Thyroid gland (tissue), 4 donors: ENCODE results near the gene LSM5. TPM values are rescaled to one million over a fixed set of nuclear protein-coding genes. Genes with fewer than 3 reads are reported as not detected.

Source experiments
- DNase-seq, 2 donors: peaks; one replicate each; pipeline ENCODE4 v3.0.0-alpha.2; 2019
- H3K27ac ChIP-seq, 3 donors: fragments of 200-600 bp; sonication (generic); 1 replicate in 2 of 3; 2 replicates in 1 of 3; pipeline ENCODE4 v1.5.1; 2016 to 2019; ENCODE audit warnings: mild to moderate bottlenecking in 1 of 3, moderate library complexity in 1 of 3
- H3K27me3 ChIP-seq: fragments of 200-600 bp; sonication (generic); one replicate; pipeline ENCODE4 v1.5.1; 2019
- H3K36me3 ChIP-seq, 2 donors: fragments of 200-600 bp; sonication (generic); one replicate each; pipeline ENCODE4 v1.5.1; 2016 to 2019
- H3K4me1 ChIP-seq, 2 donors: fragments of 200-600 bp; sonication (generic); one replicate each; pipeline ENCODE4 v1.5.1; 2017 to 2019
- H3K4me3 ChIP-seq, 3 donors: fragments of 200-600 bp; sonication (generic); replicated peaks in 1 of 3; 1 replicate in 2 of 3; 2 replicates in 1 of 3; pipeline ENCODE4 v1.5.1; 2016; ENCODE audit warnings: mild to moderate bottlenecking in 1 of 3
- H3K9me3 ChIP-seq: fragments of 200-600 bp; sonication (generic); one replicate; pipeline ENCODE4 v1.5.1; 2017
- POLR2A ChIP-seq, 2 donors: fragments of 450-650 bp; IDR thresholded peaks; one replicate each; pipeline ENCODE4 v1.6.1; 2017; ENCODE audit warnings: antibody characterized with exemption in 2 of 2, mild to moderate bottlenecking in 2 of 2, moderate library complexity in 1 of 2
- WGBS, 2 donors: methylation state at CpG; one replicate each; pipeline ENCODE4 v1.1.5; 2017; 5-methylcytosine and 5-hydroxymethylcytosine counted together
- intact Hi-C: fragments of 100-400 bp; cut with DNase I; formaldehyde crosslinking; loops from one replicate; pipeline ENCODE4 v1.15.1; 2023
- total RNA-seq, 4 donors: library from RNA; depleted of rRNA; stranded (reverse); fragments of >200 nt; gene quantifications; one replicate each; pipeline ENCODE4 v1.2.3, GENCODE V29; 2016
- TF ChIP-seq, protein P1 (sequence below), 6 experiments: fragments of 200-600 bp in 3 of 6; fragments of 450-650 bp in 3 of 6; sonication (generic) in 3 of 6; IDR thresholded peaks; one replicate each; pipeline ENCODE4 v1.5.1; 2016 to 2019; ENCODE audit warnings: antibody characterized with exemption in 6 of 6, mild to moderate bottlenecking in 2 of 6, inconsistent platforms in 1 of 6, moderate library complexity in 1 of 6

Gene LSM5
- total RNA-seq, 4 donors from 2014 or later = 26.4 to 94.6 (median 51.0) TPM

DNA sequence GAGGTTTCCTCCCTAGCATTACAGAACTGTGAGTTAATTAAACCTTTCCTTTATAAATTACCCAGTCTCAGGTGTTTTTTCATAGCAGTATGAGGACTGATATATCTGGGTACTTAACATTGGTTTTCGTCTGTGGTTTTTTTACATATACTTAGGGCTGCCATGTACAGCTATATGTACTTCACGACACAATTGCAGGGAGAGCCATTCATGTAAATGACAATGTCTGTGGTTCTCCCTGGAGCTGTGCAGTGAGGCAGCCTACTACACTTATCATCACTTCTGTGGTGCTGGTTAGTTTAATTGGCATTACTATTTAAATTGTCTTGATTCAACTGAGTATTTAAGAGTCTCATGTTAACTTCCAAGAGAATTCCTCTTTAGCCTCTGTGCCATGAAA, 45.8 kb upstream of the LSM5 start:
- Histone ChIP-seq H3K27me3 (no peaks in the 10 kb centered on the region), H3K36me3 (no peaks in the 10 kb centered on the region), H3K27ac (no peak overlapping the region), H3K9me3 (no peaks in the 10 kb centered on the region), H3K4me3 (no peak overlapping the region), H3K4me1 (peaks cover 7 to 14% of the 10 kb centered on the region in 2 donors)
- TF ChIP-seq, protein P1, sequence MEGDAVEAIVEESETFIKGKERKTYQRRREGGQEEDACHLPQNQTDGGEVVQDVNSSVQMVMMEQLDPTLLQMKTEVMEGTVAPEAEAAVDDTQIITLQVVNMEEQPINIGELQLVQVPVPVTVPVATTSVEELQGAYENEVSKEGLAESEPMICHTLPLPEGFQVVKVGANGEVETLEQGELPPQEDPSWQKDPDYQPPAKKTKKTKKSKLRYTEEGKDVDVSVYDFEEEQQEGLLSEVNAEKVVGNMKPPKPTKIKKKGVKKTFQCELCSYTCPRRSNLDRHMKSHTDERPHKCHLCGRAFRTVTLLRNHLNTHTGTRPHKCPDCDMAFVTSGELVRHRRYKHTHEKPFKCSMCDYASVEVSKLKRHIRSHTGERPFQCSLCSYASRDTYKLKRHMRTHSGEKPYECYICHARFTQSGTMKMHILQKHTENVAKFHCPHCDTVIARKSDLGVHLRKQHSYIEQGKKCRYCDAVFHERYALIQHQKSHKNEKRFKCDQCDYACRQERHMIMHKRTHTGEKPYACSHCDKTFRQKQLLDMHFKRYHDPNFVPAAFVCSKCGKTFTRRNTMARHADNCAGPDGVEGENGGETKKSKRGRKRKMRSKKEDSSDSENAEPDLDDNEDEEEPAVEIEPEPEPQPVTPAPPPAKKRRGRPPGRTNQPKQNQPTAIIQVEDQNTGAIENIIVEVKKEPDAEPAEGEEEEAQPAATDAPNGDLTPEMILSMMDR (IDR thresholded peaks at IDR 0.05) = no peak
- TF ChIP-seq POLR2A (IDR thresholded peaks at IDR 0.05) = no peak
- intact Hi-C loops = no loop called here
- 95 to 97% methylated on average over 2 of the region's 2 CpGs for WGBS, 2 donors
- DNase-seq = no peak

- no peaks in the 10 kb centered on the region for H3K36me3 ChIP-seq
- H3K9me3 ChIP-seq = no peaks in the 10 kb centered on the region
- no peak overlapping the region for H3K27ac ChIP-seq
- WGBS, 2 donors = 93 to 94% methylated on average over 4 of the region's 4 CpGs
- intact Hi-C loops = no loop called here
- H3K4me1 ChIP-seq = peaks cover 14 to 18% of the 10 kb centered on the region in 2 donors
- H3K4me3 ChIP-seq = no peak overlapping the region
- H3K27me3 ChIP-seq = no peaks in the 10 kb centered on the region
- no peak for DNase-seq
- TF ChIP-seq POLR2A (IDR thresholded peaks at IDR 0.05) = no peak
These were observed 45.1 kb upstream of the LSM5 start for GRCh38 chr7:32535162-32535702.

DNA sequence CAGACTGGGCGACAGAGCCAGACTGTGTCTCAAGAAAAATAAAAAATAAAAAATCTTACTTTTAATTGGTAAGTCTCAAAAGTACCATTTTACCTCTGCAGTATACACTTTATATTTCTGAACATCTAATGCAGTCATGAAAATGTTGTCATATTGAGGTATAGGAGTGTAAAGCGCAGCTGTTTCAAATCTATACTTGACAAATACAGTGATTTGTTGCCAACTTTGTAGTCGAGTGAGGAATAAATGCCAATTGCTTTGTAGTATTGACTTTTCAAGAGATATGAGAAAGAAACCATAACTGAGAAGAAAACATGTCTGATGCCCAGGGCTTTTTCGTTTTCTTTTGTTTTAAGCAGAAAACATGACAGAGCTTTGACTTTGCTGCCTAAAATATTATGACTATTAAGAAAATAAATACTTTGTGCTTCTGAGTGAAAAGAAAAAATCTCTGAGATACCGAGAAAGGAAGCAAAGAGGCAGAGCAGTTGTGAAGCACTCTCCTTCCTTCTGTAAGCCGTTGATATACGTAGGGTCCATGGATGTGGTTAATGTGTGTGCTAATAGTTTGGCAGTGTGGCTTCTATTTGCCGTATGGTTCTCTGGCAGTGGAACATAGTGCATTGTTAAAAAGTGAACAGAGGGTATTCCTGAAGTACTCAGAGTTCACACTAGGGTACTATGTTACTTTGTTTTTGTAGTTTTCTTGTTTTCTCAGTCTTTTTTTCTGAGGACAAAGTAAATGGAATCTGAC, 43.3 kb upstream of the LSM5 start:
- DNase-seq = no peak
- no peak for TF ChIP-seq POLR2A (IDR thresholded peaks at IDR 0.05)
- TF ChIP-seq, protein P1 (IDR thresholded peaks at IDR 0.05) = no peak
- H3K27me3 ChIP-seq = no peaks in the 10 kb centered on the region
- no peak overlapping the region for H3K27ac ChIP-seq
- peaks cover 14 to 18% of the 10 kb centered on the region in 2 donors for H3K4me1 ChIP-seq
- 71 to 83% methylated on average over 8 of the region's 8 CpGs for WGBS, 2 donors
- intact Hi-C loops = no loop called here
- H3K9me3 ChIP-seq = no peaks in the 10 kb centered on the region
- no peaks in the 10 kb centered on the region for H3K36me3 ChIP-seq
- no peak overlapping the region for H3K4me3 ChIP-seq

DNA sequence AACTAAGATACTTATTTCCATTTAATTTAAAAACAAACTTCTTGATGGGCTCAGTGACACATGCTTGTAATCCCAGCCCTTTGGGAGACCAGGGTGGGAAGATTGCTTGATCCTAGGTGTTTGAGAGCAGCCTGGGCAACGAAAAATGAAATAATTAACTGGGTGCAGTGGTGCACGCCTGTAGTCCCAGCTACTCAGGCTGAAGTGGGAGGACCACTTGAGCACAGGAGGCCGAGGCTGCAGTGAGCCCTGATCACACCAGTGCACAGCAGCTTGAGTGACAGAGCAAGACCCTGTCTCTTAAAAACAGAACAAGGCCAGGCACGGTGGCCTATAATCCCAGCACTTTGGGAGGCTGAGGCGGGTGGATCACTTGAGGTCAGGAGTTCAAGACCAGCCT, 42.5 kb upstream of the LSM5 start:
- Histone ChIP-seq H3K4me1 (peaks cover 14 to 18% of the 10 kb centered on the region in 2 donors), H3K9me3 (no peaks in the 10 kb centered on the region), H3K36me3 (no peaks in the 10 kb centered on the region), H3K27me3 (no peaks in the 10 kb centered on the region), H3K4me3 (no peak overlapping the region), H3K27ac (no peak overlapping the region)
- WGBS, 2 donors = 40 to 43% methylated on average over 5 of the region's 5 CpGs
- intact Hi-C loops = no loop called here
- no peak for TF ChIP-seq POLR2A (IDR thresholded peaks at IDR 0.05)
- TF ChIP-seq, protein P1 (IDR thresholded peaks at IDR 0.05) = no peak
- peak; percentile 66 to 81 for DNase-seq

DNA sequence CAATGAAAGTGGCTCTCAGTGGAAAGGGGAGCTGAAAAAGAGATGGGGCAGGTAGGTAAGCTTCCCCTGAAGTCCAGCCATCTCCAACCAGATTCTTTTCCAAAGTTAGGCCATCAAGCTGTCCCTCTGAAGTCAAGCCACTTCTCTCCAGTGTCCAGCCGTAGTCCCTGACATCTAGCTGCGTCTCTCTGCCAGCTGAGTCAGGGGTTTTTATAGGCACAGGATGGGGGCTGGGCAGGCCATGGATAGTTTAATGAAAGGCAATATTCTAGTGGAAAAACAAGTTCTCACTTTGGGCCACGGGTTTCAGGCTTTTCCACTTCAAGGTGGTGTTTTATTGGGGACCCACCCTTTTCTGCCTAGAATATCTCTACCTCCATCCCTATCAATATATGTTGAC, 41.9 kb upstream of the LSM5 start:
- intact Hi-C loops = no loop called here

More for the DNA sequence above, 41.9 kb upstream of the LSM5 start:
- peak in 1 of 2 donors; percentile 22 for DNase-seq
- 79 to 86% methylated on average over 3 of the region's 3 CpGs for WGBS, 2 donors
- TF ChIP-seq, protein P1 (IDR thresholded peaks at IDR 0.05) = no peak
- TF ChIP-seq POLR2A (IDR thresholded peaks at IDR 0.05) = no peak
- H3K4me3 ChIP-seq = no peak overlapping the region
- H3K27ac ChIP-seq = no peak overlapping the region
- H3K9me3 ChIP-seq = no peaks in the 10 kb centered on the region
- H3K27me3 ChIP-seq = no peaks in the 10 kb centered on the region
- H3K36me3 ChIP-seq = no peaks in the 10 kb centered on the region
- peaks cover 14 to 18% of the 10 kb centered on the region in 2 donors for H3K4me1 ChIP-seq
